ENCODE data around the gene ATAT1. TPM values are rescaled to one million over a fixed set of nuclear protein-coding genes. Genes with fewer than 3 reads are reported as not detected.
A peak's percentile ranks its signal among the peaks of the same experiment; 100 is the strongest.

The ATAT1 gene
- total RNA-seq, 6 experiments from 2014 or later = 5.2 to 9.3 (median 5.9) TPM

DNA sequence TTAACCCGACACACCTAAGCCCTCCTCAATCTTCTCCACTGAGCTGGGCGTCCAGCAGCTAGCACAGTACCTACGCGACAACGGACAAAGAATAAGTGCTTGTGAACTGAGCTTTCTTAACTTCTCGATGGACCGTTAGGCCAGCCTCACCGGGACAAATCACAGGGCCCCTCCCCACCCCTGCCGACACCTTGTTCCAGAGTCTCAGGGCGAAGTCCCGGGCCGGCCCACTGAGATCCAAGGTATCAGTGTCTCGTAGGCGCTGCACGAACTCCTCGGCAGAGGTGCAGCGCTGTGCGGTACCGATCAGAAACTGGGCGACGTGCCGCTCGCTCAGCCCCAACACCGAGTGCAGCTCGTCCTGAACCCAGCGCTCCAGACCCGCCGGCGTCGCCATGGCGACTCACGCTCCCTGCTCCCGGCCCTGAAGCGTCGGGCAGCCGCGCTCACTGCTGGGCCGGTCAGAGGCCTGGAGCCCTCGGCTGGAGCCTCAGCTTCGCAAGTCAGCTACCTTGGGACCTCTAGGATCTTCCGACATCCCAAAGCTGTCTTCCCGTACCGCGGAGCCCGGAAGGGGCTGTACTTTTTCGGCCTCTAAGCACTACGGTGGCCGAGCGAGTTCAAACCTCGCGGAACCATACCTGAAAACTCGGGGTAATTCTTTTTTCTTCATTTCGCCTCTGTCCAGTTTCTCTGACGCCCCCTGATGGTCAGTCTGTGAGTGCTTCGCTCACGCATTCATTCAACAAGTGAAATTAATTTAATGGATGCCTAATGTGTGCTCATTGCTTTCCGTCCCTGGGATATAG lies 46.0 kb downstream of the ATAT1 start, which contains the start of gene DHX16:
DHX16 (minus strand) TSS at position 562 of the 809 bp plus-strand sequence; CDS start at position 397, 165 bp downstream.
- peaks cover 35% of the 10 kb centered on the region for H3K4me1 Mint-ChIP-seq (ENCODE audit: low read depth)
- peaks cover 4% of the 10 kb centered on the region for H3K27me3 Mint-ChIP-seq (ENCODE audit: insufficient read depth)
- H3K36me3 Mint-ChIP-seq (ENCODE audit: low read depth) = peaks cover 35% of the 10 kb centered on the region
- H3K9me3 Mint-ChIP-seq = no peaks in the 10 kb centered on the region
- TF ChIP-seq, protein P1, sequence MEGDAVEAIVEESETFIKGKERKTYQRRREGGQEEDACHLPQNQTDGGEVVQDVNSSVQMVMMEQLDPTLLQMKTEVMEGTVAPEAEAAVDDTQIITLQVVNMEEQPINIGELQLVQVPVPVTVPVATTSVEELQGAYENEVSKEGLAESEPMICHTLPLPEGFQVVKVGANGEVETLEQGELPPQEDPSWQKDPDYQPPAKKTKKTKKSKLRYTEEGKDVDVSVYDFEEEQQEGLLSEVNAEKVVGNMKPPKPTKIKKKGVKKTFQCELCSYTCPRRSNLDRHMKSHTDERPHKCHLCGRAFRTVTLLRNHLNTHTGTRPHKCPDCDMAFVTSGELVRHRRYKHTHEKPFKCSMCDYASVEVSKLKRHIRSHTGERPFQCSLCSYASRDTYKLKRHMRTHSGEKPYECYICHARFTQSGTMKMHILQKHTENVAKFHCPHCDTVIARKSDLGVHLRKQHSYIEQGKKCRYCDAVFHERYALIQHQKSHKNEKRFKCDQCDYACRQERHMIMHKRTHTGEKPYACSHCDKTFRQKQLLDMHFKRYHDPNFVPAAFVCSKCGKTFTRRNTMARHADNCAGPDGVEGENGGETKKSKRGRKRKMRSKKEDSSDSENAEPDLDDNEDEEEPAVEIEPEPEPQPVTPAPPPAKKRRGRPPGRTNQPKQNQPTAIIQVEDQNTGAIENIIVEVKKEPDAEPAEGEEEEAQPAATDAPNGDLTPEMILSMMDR (IDR thresholded peaks at IDR 0.05) = peak; percentile 92
- DNase-seq = peak; percentile 98
- peak within 1 kb of the TSS; percentile 74 for H3K27ac Mint-ChIP-seq
- H3K4me3 Mint-ChIP-seq = peak within 1 kb of the TSS; percentile 95

DNA sequence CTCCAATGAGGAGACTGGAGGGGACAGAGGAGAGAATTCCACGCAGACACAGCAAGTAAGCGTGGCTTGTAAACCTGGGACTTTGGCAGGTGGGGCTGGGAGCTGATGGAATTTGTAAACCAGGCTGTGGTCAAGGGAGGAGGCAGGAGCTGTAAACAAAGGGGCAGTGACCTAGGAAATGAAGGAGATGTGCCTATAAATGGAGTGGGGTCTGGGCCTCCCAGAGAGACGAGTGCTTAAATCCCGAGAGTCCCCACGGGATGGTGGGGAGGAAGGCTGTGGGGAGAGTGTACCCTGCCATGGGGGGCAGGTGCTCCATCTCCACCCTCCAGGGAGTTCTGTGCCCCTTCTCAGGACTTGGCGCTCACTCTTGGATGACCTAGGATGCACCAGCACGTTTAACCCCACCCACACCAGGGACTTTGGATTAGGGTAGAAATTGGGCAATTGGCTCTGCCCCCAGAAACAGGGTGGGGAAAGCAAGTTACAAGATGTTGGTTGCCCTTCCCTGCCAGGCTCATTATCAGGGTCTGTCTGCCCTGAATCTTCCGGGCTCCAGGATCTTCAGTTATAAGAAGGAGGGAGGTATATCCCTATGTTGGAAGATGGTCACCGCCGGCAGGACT lies 50.1 kb downstream of the ATAT1 start:
- no peak overlapping the region for H3K4me3 Mint-ChIP-seq
- peaks cover 44% of the 10 kb centered on the region for H3K36me3 Mint-ChIP-seq (ENCODE audit: low read depth)
- DNase-seq = no peak
- peak overlapping the region; percentile 62 for H3K27ac Mint-ChIP-seq
- H3K27me3 Mint-ChIP-seq (ENCODE audit: insufficient read depth) = peaks cover 4% of the 10 kb centered on the region
- peaks cover 53% of the 10 kb centered on the region for H3K4me1 Mint-ChIP-seq (ENCODE audit: low read depth)
- no peaks in the 10 kb centered on the region for H3K9me3 Mint-ChIP-seq
- TF ChIP-seq, protein P1 (IDR thresholded peaks at IDR 0.05) = no peak

DNA sequence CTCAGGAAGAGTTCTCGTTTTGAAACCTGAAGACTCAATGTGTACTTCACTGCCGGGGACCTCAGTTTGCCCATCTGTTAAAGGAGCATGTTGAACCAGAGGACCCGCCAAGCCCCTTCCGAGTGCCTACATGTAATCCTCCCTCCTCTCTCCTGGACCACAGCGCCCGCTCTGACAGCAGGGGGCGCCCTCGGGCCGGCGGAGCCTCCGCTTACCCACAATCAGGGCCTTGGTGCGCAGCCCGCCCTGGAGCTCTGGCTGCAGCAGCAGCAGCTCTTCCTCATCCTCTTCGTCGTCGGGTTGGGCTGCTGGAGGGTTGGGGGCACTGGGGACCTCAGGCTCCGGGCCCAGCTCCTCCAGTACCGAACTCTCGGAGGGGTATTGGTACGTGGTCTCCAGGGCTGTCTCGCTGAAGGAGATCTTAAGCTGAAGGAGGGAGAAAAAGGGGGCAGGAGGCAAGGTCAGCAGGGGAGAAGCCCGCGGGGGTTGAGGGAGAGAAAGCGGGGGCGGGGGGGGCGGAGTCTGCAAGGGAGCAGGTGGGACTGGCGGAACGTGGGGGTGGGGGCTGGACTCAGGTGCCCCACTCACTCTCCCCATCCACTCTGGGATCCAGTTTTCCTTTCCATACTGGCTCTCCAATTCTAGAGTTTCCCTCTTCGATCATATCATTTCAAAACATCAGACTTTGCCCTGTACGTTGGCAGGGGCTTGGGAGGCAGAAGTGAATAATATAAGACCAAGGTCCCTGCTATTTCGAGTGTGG lies 52.5 kb downstream of the ATAT1 start:
- DNase-seq = peak; percentile 48
- H3K27ac Mint-ChIP-seq = peak overlapping the region; percentile 65
- H3K4me3 Mint-ChIP-seq = peak overlapping the region; percentile 92
- TF ChIP-seq, protein P1 (IDR thresholded peaks at IDR 0.05) = peak; percentile 95
- peaks cover 4% of the 10 kb centered on the region for H3K27me3 Mint-ChIP-seq (ENCODE audit: insufficient read depth)
- no peaks in the 10 kb centered on the region for H3K9me3 Mint-ChIP-seq
- peaks cover 64% of the 10 kb centered on the region for H3K36me3 Mint-ChIP-seq (ENCODE audit: low read depth)
- H3K4me1 Mint-ChIP-seq (ENCODE audit: low read depth) = peaks cover 55% of the 10 kb centered on the region

DNA sequence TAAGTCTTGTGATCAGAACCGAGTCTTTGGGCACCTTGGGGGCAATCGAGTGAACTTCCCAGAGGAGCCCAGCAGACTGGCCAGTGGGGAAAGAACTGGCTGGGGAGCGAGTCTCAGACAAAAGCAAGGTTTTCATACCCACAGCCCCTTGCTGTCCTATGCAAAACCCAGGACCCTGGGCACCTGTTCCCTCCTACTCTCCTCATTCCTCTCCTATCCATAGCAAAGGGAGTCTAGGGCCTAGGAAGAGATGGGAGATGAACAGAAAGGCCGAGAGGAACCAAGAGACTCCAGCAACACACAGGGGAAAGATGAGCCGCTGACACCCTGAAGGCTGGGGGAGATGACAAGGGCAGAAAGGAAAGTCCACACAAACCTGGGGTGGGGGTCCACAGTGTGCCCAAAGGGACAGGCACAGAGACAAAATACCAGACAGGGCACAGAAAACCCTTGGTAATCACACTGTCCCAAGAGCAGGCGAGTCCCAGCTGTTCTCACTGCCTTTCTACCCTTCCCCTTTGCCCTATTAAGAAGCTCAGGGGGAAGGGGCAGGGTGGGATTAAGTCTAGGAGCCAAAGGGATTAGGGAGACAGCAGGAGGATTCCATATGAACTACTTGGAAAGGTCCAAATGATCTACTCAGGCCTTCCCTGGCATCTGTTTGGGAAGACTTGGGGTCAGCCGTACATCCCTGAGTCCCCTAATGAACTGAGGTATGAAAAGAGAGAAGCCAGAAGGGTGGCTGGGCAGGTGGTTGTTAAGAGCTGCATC lies 53.3 kb downstream of the ATAT1 start:
- Mint-ChIP-seq H3K9me3 (no peaks in the 10 kb centered on the region; the same call in 1 of the 2 replicates), H3K4me1 (ENCODE audit: low read depth) (peaks cover 58% of the 10 kb centered on the region), H3K4me3 (peak overlapping the region; percentile 92), H3K27ac (peak overlapping the region; percentile 65), H3K27me3 (ENCODE audit: insufficient read depth) (peaks cover 4% of the 10 kb centered on the region), H3K36me3 (ENCODE audit: low read depth) (peaks cover 70% of the 10 kb centered on the region)
- DNase-seq = no peak
- TF ChIP-seq, protein P1 (IDR thresholded peaks at IDR 0.05) = no peak

DNA sequence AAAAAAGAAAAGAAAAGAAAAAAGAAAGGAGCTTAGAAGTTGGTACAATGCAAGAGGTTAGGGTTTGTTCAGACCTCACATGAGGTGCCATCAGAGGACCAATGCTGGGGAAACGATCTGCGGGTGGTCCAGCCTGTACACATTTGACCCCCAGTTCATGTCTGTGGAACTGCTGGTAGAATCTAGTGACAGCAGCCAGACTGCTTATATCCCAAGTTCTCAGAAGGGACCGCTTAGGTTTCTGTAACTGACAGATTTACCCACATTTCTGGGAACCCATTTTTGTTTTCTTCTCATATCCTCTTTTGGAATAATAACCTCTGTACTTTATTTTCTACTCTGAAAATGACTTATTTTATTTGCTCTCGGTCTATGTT lies 55.1 kb downstream of the ATAT1 start:
- TF ChIP-seq, protein P1 (IDR thresholded peaks at IDR 0.05) = no peak
- H3K27me3 Mint-ChIP-seq (ENCODE audit: insufficient read depth) = no peaks in the 10 kb centered on the region; the same call in none of the 2 replicates
- no peaks in the 10 kb centered on the region; the same call in 1 of the 2 replicates for H3K9me3 Mint-ChIP-seq
- DNase-seq = no peak
- peaks cover 54% of the 10 kb centered on the region for H3K4me1 Mint-ChIP-seq (ENCODE audit: low read depth)
- peaks cover 73% of the 10 kb centered on the region for H3K36me3 Mint-ChIP-seq (ENCODE audit: low read depth)
- H3K27ac Mint-ChIP-seq = peak overlapping the region; percentile 95
- peak overlapping the region; percentile 92 for H3K4me3 Mint-ChIP-seq

All from HFFc6 (cell line).